ENCODE data around the gene CHL1. TPM values are rescaled to one million over a fixed set of nuclear protein-coding genes. Genes with fewer than 3 reads are reported as not detected.

CHL1 gene
- total RNA-seq, 4 donors from 2014 or later = 3.7 to 44.3 (median 23.4) TPM

DNA sequence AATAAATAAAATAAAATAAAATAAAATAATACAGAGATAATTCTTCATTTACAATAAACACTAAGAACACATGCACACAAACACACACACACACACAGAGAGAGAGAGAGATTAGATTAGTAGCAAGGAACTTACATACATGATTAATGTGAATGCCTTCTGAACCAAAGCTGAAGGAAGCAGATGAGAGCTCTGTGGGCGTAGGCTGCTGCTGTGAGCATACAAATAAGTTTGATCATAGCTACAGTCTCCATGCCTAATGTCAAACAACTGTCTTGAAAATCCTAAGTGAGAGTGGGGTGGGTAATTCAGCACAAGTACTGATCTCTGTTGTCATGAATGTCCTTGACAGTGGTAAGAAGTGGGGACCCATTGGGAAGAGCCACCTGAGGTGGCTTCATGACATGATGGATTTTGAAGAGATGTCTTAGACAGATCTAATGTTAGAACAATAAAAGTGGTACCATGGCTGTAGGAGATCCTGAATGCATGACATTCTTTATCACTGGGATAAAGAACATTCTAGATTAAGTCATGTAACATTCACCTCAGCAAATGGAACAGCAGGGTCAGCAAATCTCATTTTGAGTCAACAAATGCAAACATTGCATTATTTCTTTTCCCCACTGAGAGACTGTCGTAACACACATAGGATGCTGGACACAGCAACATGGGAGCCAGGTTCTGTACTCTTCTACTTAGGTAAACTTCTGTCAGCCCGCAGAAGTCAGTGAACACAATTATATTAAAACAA is 46.2 kb downstream of the CHL1 start:
- no peak for DNase-seq
- Histone ChIP-seq H3K4me3 (no peak overlapping the region), H3K4me1 (peaks cover 0 to 10% (median 0%) of the 10 kb centered on the region in 3 donors), H3K27ac (no peak overlapping the region), H3K9me3 (no peaks in the 10 kb centered on the region), H3K27me3 (no peaks in the 10 kb centered on the region), H3K36me3 (no peaks in the 10 kb centered on the region)
- TF ChIP-seq, protein P1, sequence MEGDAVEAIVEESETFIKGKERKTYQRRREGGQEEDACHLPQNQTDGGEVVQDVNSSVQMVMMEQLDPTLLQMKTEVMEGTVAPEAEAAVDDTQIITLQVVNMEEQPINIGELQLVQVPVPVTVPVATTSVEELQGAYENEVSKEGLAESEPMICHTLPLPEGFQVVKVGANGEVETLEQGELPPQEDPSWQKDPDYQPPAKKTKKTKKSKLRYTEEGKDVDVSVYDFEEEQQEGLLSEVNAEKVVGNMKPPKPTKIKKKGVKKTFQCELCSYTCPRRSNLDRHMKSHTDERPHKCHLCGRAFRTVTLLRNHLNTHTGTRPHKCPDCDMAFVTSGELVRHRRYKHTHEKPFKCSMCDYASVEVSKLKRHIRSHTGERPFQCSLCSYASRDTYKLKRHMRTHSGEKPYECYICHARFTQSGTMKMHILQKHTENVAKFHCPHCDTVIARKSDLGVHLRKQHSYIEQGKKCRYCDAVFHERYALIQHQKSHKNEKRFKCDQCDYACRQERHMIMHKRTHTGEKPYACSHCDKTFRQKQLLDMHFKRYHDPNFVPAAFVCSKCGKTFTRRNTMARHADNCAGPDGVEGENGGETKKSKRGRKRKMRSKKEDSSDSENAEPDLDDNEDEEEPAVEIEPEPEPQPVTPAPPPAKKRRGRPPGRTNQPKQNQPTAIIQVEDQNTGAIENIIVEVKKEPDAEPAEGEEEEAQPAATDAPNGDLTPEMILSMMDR (IDR thresholded peaks at IDR 0.05) = no peak
- TF ChIP-seq POLR2A (IDR thresholded peaks at IDR 0.05) = no peak
- WGBS, 2 donors = 69 to 73% methylated on average over 3 of the region's 3 CpGs
- intact Hi-C loops (cut with DNase I) = no loop called here

DNA sequence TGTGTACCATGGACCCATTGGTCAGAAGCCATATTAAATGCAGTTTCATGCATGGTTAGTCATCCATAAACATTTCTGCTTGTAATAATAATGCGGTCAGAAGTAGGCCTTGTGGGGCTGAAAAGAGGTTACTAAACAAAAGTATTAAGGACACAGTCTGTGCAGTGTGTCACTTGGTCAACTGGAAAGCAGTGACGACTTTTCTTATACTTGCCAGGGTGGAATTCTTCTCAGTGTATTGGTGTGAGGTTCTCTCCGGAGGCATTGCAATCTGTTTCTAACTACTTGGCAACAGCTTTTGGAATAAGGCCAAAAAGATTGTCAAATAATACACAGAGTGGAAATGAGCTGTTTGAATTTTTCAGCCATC is 46.8 kb downstream of the CHL1 start:
- Histone ChIP-seq H3K36me3 (no peaks in the 10 kb centered on the region), H3K27me3 (no peaks in the 10 kb centered on the region), H3K9me3 (no peaks in the 10 kb centered on the region), H3K4me1 (peaks cover 0 to 11% (median 0%) of the 10 kb centered on the region in 3 donors), H3K27ac (no peak overlapping the region), H3K4me3 (no peak overlapping the region)
- WGBS, 2 donors = 24 to 26% methylated on average over 3 of the region's 3 CpGs
- TF ChIP-seq POLR2A (IDR thresholded peaks at IDR 0.05) = no peak
- intact Hi-C loops (cut with DNase I) = no loop called here
- no peak for DNase-seq

DNA sequence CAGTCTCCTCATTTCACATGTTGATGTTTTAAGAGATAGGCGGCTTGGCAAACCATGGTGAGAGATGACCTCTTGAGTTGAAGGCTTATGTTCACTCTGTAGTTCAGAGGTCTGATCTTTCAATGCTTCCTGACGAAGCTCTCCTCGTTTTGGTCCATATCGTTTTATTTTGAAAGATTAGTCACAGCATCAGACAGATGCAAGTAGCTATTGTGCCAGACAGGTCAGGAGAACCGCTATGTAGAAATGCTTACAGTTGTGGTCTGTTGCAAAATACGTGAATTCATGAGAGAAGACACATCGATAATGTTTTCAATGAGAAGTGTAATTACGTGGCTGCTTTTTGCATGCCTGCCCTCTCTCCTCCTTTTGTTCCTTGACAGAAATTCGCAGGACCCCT is 47.5 kb downstream of the CHL1 start:
- WGBS, 2 donors = 76 to 81% methylated on average over 9 of the region's 9 CpGs
- H3K9me3 ChIP-seq = no peaks in the 10 kb centered on the region

DNA sequence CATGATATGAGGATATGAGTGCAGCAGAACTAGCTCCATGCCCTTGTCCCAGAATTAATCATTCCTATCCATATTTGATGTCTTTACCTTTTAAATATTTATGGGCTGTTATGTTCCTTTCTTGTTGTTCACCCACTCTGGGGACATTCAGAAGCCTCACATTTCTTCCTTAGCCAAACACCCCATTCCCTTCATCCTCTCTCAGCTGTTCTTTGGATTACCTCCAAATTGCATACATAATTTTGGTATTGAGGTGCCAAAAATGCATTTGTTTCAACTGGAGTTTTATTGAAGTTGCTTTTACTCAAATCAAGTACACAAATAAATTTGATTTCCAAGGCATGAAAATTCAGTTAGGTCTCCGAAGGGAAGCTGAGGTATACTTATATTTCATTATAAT is 51.4 kb downstream of the CHL1 start:
- 81 to 95% methylated on average over 1 of the region's 1 CpG for WGBS, 2 donors
- Histone ChIP-seq H3K27me3 (no peaks in the 10 kb centered on the region), H3K36me3 (no peaks in the 10 kb centered on the region), H3K9me3 (no peaks in the 10 kb centered on the region), H3K4me3 (no peak overlapping the region), H3K27ac (no peak overlapping the region), H3K4me1 (peaks cover 0 to 27% (median 0%) of the 10 kb centered on the region in 3 donors)
- no peak for DNase-seq
- no peak for TF ChIP-seq POLR2A (IDR thresholded peaks at IDR 0.05)
- TF ChIP-seq, protein P1 (IDR thresholded peaks at IDR 0.05) = no peak
- intact Hi-C loops (cut with DNase I) = no loop called here

More for the DNA sequence above, 47.5 kb downstream of the CHL1 start:
- Histone ChIP-seq H3K27me3 (no peaks in the 10 kb centered on the region), H3K27ac (no peak overlapping the region), H3K4me3 (no peak overlapping the region), H3K4me1 (peaks cover 0 to 18% (median 0%) of the 10 kb centered on the region in 3 donors), H3K36me3 (no peaks in the 10 kb centered on the region)
- TF ChIP-seq POLR2A (IDR thresholded peaks at IDR 0.05) = no peak
- TF ChIP-seq, protein P1 (IDR thresholded peaks at IDR 0.05) = no peak
- intact Hi-C loops (cut with DNase I) = no loop called here
- no peak for DNase-seq

DNA sequence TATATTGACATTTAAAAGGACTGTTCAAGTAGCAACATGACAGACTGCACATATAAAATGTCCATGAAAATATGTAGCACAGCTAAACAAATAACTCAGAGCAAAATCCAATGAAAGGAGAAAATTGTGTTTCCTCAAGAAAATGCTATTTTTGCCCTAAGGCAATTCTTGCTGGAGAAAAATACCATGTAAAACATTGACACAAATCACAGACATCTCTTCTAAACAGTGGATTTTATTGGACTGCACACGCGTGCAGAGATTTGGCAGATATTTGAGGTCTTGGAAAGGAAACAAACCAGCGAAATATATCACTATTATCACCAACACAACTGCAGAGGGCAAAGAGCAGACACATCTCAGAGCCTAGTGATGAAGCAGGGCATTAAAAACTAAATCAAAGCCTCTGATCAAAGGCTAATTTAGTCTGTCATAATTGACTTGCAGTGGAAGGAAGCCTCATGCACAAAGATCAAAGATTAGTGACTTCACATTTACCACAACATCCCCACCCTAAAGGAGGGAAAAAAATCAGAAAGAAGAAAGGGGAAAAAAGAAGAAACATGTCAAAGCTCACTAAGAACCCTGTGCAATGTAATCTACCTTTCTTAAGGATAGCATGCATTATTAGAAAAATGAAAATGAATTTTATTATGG is 52.4 kb downstream of the CHL1 start:
- no peaks in the 10 kb centered on the region for H3K27me3 ChIP-seq
- DNase-seq = no peak
- TF ChIP-seq POLR2A (IDR thresholded peaks at IDR 0.05) = no peak
- TF ChIP-seq, protein P1 (IDR thresholded peaks at IDR 0.05) = no peak
- H3K4me3 ChIP-seq = no peak overlapping the region
- H3K27ac ChIP-seq = no peak overlapping the region
- H3K36me3 ChIP-seq = no peaks in the 10 kb centered on the region
- intact Hi-C loops (cut with DNase I) = no loop called here
- no peaks in the 10 kb centered on the region for H3K9me3 ChIP-seq
- peaks cover 0 to 19% (median 0%) of the 10 kb centered on the region in 3 donors for H3K4me1 ChIP-seq
- WGBS, 2 donors = 22 to 44% methylated on average over 3 of the region's 3 CpGs

Measured in esophagus squamous epithelium (tissue), 5 donors.